ENCODE data around the gene NUBP2. TPM values are rescaled to one million over a fixed set of nuclear protein-coding genes. Genes with fewer than 3 reads are reported as not detected.

NUBP2 gene
- total RNA-seq, 1 experiment from 2014 or later, result 69.4 TPM

DNA sequence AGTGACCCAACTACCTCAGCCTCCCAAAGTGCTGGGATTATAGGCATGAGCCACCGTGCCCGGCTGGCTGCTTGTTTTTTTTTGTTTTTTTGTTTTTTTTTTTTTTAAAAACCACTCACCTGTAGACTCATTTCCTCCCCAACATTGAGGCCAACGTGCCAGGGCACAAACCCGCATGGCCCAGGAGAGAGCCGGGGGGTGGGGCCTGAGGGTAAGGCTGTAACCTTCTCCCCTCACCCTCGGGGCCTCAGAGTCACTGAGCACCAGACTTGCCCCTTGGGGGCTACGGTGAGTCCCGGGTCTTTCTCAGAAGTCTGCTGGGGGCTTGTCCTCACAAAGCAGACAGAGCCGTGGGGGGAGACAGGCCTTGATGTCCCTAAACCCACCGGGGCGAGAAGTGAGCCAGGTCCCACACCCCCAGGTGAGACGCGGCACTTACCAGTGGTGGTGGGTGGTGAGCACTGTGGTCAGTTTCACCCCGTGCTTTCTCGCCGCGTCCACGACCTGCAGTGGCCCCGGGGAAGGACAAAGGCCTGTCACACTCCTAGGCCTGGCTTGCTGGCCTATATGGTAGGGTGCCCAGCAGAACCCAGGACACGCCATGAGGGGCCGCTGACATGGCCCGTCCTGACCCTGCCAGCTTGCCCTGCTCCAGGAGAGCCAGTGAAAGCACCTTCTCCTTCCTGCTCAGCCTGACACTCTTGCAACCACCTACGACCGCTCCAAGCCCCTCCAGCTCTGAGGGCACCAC is 39.3 kb downstream of the NUBP2 start:
- Histone ChIP-seq H3K4me2 (ENCODE audit: insufficient read depth, insufficient read length, low read length) (no peak overlapping the region), H3T11ph (ENCODE audit: low read length) (no peak overlapping the region), H3K18ac (ENCODE audit: insufficient read length, low read depth, low read length) (no peak overlapping the region), H3K27ac (ENCODE audit: insufficient read length, low read depth, low read length) (no peak overlapping the region), H3K56ac (ENCODE audit: insufficient read length, low read depth, low read length) (no peak overlapping the region), H3K79me1 (ENCODE audit: insufficient read depth, low read depth, low read length, poor library complexity, severe bottlenecking) (peaks cover 4% of the 10 kb centered on the region), H3K23ac (ENCODE audit: insufficient read length, low read depth, low read length) (no peak overlapping the region), H3K9me3 (ENCODE audit: control insufficient read depth, low read depth, low read length) (no peaks in the 10 kb centered on the region), H4K20me1 (ENCODE audit: control insufficient read depth, insufficient read depth, insufficient read length) (no peaks in the 10 kb centered on the region), H2BK120ac (ENCODE audit: low read depth, low read length, poor library complexity, severe bottlenecking) (no peak overlapping the region), H2AK5ac (ENCODE audit: insufficient read length, low read length) (no peak overlapping the region), H4K5ac (ENCODE audit: insufficient read length, low read depth, low read length) (no peak overlapping the region), H4K8ac (replicated peaks; ENCODE audit: insufficient read length, low read depth, low read length) (no peak overlapping the region), H3K79me2 (ENCODE audit: insufficient read depth, low read length) (no peaks in the 10 kb centered on the region), H3K14ac (ENCODE audit: insufficient read depth, low read length) (no peak overlapping the region), H3K9ac (ENCODE audit: extremely low read depth, insufficient read length, low read length) (no peak overlapping the region), H3K27me3 (ENCODE audit: insufficient read depth, low read length) (no peaks in the 10 kb centered on the region), H2BK5ac (ENCODE audit: insufficient read length, low read length) (no peak overlapping the region), H2BK12ac (ENCODE audit: insufficient read length, low read depth, low read length) (no peak overlapping the region), H2BK20ac (ENCODE audit: low read depth, low read length, poor library complexity, severe bottlenecking) (no peak overlapping the region), H3K4me1 (ENCODE audit: insufficient read depth, low read length) (no peaks in the 10 kb centered on the region; the same call in 1 of the 2 replicates), H3K4ac (ENCODE audit: low read depth, low read length) (no peak overlapping the region), H4K91ac (ENCODE audit: insufficient read length, low read depth, low read length) (no peak overlapping the region), H3K23me2 (ENCODE audit: insufficient read length, low read depth, low read length, poor library complexity, severe bottlenecking) (peaks cover 3% of the 10 kb centered on the region), H2BK15ac (ENCODE audit: low read depth, low read length) (no peak overlapping the region), H2AFZ (ENCODE audit: low read length) (no peak overlapping the region)
- no peak overlapping the region for H3K4me3 Mint-ChIP-seq
- DNase-seq, result no peak
- WGBS (ENCODE audit: extremely low coverage, insufficient read length, low lambda C conversion rate), result no CpG with 5 or more reads among the region's 24 CpGs
- no peak overlapping the region for H3K27ac Mint-ChIP-seq
- H3K27me3 Mint-ChIP-seq (ENCODE audit: low read depth), result peaks cover 4% of the 10 kb centered on the region
- TF ChIP-seq, protein P1, sequence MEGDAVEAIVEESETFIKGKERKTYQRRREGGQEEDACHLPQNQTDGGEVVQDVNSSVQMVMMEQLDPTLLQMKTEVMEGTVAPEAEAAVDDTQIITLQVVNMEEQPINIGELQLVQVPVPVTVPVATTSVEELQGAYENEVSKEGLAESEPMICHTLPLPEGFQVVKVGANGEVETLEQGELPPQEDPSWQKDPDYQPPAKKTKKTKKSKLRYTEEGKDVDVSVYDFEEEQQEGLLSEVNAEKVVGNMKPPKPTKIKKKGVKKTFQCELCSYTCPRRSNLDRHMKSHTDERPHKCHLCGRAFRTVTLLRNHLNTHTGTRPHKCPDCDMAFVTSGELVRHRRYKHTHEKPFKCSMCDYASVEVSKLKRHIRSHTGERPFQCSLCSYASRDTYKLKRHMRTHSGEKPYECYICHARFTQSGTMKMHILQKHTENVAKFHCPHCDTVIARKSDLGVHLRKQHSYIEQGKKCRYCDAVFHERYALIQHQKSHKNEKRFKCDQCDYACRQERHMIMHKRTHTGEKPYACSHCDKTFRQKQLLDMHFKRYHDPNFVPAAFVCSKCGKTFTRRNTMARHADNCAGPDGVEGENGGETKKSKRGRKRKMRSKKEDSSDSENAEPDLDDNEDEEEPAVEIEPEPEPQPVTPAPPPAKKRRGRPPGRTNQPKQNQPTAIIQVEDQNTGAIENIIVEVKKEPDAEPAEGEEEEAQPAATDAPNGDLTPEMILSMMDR (conservative IDR thresholded peaks at IDR 0.05), result no peak
- no peaks in the 10 kb centered on the region for H3K9me3 Mint-ChIP-seq
- H3K36me3 Mint-ChIP-seq (ENCODE audit: insufficient read depth in 1 of 3, low read depth in 3 of 3), result peaks cover 0 to 10% (median 4%) of the 10 kb centered on the region in 3 experiments; a peak in 5 of 7 replicates
- 0 out of 4 replicates have a peak, but pooled peaks cover 2 to 5% of the 10 kb centered on the region in 2 experiments for H3K4me1 Mint-ChIP-seq

Data from H9 (cell line).